Stimulated activated CD8-positive, alpha-beta memory T cell treated with anti-CD3 and anti-CD28 coated beads, Interleukin-12 subunit alpha, Interleukin-12 subunit beta, amount 100 ng/mL, for 24 hours (primary cell): ENCODE results near the gene ATAT1.

Experiments
- DNase-seq: peaks from one replicate; pipeline ENCODE4 v3.0.0-alpha.2; 2020; ENCODE audit errors: extremely low read depth

Gene ATAT1

GRCh38 chr6:30626484-30627366, at the start of gene ATAT1:
Gene ATAT1 (plus strand): TSS chr6:30626874.
- peak; percentile 73 for DNase-seq

GRCh38 chr6:30578051-30578450, 48.6 kb upstream of the ATAT1 start:
- no peak for DNase-seq

GRCh38 chr6:30583921-30584320, 42.8 kb upstream of the ATAT1 start:
- no peak for DNase-seq

- DNase-seq, result no peak
Observed at GRCh38 chr6:30589754-30590358, 36.8 kb upstream of the ATAT1 start.

- no peak for DNase-seq
Observed at GRCh38 chr6:30590509-30590908, 36.2 kb upstream of the ATAT1 start.

- no peak for DNase-seq
Observed at GRCh38 chr6:30591008-30591407, 35.7 kb upstream of the ATAT1 start.

GRCh38 chr6:30592287-30592686, 34.4 kb upstream of the ATAT1 start:
- DNase-seq, result no peak

GRCh38 chr6:30597315-30598144, 29.1 kb upstream of the ATAT1 start:
- DNase-seq, result peak; percentile 23

GRCh38 chr6:30598912-30599624, 27.6 kb upstream of the ATAT1 start:
- no peak for DNase-seq

- no peak for DNase-seq
Observed at GRCh38 chr6:30599625-30600324, 26.9 kb upstream of the ATAT1 start.

GRCh38 chr6:30600451-30600961, 26.2 kb upstream of the ATAT1 start:
- DNase-seq, result no peak

GRCh38 chr6:30601436-30601814, 25.2 kb upstream of the ATAT1 start:
- no peak for DNase-seq

GRCh38 chr6:30601815-30602641, 24.6 kb upstream of the ATAT1 start:
- no peak for DNase-seq

GRCh38 chr6:30603961-30604360, 22.7 kb upstream of the ATAT1 start:
- DNase-seq, result no peak

- no peak for DNase-seq
Observed at GRCh38 chr6:30610065-30610464, 16.6 kb upstream of the ATAT1 start.

GRCh38 chr6:30611150-30611855, 15.4 kb upstream of the ATAT1 start:
- DNase-seq, result no peak

GRCh38 chr6:30611856-30612194, 14.8 kb upstream of the ATAT1 start:
- no peak for DNase-seq

- no peak for DNase-seq
Observed at GRCh38 chr6:30612213-30612612, 14.5 kb upstream of the ATAT1 start.

- no peak for DNase-seq
Observed at GRCh38 chr6:30612687-30613248, 13.9 kb upstream of the ATAT1 start.
